DLD1 (cell line): ENCODE results near the gene ZPR1.
"Not testable (repeated sequence)": the region's sequence is repeated elsewhere in the genome, so short reads cannot be mapped to it uniquely, and the experiment has no call there.

Source experiments
- in situ Hi-C: cut with HindIII; loops from 2 replicates; pipeline ENCODE4 v1.10.0; 2017; ENCODE audit warnings: low sequenced_read_pairs

ZPR1 gene

DNA sequence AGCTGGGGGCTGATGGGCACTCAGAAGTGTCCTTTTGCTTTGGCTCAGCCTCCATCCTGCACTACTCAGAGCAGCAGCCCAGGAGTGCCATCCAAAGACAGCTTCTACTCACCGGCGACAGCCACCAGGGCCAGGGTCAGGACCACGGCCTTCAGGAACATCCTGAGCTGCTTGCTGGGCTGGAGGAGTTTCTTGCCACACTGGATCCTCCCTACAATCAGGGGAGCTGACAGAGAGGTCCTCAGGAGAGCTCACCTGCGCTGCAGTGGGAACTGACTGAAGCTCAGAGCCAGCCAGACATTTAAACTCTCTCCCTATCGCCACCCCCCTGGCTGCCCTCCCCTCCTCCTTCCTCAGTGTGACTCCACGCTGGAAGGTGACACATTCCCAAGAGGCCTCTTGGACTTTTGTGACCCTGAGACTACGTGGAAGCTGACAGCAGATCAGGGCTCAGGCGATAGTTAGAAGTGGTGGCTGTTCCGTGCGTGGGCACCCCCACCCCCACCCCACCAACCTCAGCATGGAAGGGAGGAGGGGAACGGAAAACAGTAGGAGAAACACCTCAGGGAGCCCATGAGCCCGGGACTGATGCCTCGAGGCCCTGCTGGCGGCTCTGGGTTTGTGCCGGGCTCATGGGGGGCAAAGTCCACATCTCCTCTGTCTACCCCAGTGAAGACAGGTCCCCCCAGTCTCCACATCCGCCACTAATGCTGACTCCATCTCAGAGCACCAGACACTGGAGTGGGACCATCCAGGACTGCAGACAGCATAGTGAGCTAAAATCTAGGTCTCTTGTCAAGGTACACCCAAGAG is 35.4 kb upstream of the ZPR1 start, which contains the start of gene APOA4:
Gene APOA4, minus strand, starts transcription at position 274 of the 813 bp plus-strand sequence. Its CDS starts 113 bp downstream, at position 161.
- in situ Hi-C loops, result no loop called here

GRCh38 chr11:116822575-116822974 is 34.8 kb upstream of the ZPR1 start:
- in situ Hi-C loops, result no loop called here

GRCh38 chr11:116821050-116821918 is 33.5 kb upstream of the ZPR1 start:
- in situ Hi-C loops, result no loop called here

DNA sequence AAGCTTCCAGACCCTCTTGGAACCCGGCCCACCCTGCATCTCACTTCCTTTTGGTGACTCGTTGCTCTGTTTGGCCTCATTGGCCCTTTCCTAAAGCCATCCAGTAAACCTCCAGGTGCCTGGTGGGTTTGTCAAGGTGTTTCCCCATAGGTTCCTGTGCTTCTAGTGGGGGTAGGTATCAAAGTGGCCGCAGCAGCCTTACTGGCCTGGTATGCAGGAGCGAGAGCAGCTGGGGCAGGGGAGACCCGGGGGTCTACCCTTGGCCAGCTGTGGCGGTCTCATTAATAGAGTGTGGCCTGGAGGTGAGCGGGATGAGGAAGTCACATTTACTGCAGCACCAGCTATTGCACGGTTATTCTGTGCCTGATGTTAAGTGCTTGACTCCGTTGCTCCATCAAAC is 31.2 kb upstream of the ZPR1 start:
- in situ Hi-C loops, result no loop called here

DNA sequence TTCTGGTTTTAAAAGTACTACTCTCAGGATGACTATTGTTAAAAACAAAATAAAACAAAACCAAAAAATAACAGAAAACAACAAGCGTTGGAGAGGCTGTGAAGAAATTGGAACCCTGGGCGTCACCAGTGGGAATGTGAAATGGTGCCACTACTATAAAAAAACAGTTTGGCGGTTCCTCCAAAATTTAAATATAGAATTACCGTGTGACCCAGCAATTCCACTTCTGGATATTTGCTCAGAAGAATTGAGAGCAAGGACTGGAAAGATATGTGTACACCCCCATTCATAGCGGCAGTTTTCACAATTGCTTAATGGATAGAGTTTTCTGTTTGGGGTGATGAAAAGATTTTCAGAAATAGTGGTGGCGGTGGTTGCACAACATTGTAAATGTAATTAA is 26.7 kb upstream of the ZPR1 start:
- in situ Hi-C loops, result no loop called here

GRCh38 chr11:116813781-116814471 is 26.1 kb upstream of the ZPR1 start:
- in situ Hi-C loops, result no loop called here

DNA sequence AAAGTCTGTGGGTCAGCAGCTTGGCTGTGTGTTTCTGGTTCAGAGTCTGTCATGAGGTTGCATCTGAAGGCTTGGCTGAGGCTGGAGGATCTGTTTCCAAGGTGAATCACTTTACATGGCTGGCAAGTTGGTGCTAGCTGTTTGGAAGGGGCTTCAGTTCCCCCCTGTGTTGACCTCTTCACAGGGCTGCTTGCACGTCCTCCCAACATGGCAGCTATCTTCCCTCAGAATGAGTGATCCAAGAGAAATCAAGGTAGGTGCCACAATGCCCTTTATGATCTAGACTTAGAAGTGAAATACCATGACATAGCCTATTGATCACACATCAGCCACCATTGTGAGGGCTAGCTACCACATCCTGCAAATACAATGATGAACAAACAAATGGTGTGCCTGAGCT is 25.3 kb upstream of the ZPR1 start:
- in situ Hi-C loops, result no loop called here

GRCh38 chr11:116812109-116812508 is 24.3 kb upstream of the ZPR1 start:
- in situ Hi-C loops, result no loop called here

- in situ Hi-C loops, result no loop called here
Observed at GRCh38 chr11:116811194-116811593, 23.4 kb upstream of the ZPR1 start.

DNA sequence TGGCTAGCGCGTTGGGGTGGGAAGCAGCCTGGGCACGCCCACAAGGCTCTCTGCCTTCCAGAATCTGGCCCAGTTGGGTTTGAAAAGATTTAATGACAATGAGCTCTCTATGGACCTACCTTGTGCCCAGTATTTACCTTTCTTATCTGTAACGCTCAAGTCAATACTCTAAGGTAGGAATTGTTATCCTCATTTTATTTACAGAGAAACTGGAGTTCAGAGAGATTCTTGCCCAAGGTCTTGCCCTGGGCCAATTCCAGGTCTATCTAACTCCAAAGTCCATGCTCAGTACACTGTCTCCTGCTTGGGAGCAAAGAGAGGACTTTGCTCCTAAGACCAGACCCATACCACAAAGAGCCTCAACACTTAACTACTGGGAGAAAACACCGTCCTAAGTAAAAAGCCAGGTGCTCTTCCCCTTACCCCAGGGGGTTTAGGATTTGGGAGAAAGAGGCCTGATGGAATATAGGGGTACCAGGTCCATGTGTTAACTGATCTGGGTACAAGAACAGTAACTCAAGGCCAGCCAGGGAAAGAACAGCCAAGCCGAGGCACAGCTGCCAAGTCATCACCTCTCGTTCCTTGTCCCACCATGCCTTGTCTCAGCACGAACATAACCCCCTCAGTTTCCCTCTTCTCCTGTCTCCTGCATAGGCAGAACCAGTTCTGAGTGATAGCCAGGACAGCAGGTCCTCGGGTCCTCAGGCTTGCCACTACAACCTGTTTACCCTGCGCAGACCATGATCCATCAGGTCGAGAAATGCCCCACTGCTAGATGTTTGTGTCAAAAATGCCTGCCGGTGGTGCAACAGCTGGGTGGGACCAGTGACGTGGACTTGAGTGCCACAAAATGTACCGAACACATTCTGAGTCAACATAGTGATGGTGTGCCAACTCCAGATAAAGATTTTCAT is 20.7 kb upstream of the ZPR1 start:
- in situ Hi-C loops, result no loop called here

DNA sequence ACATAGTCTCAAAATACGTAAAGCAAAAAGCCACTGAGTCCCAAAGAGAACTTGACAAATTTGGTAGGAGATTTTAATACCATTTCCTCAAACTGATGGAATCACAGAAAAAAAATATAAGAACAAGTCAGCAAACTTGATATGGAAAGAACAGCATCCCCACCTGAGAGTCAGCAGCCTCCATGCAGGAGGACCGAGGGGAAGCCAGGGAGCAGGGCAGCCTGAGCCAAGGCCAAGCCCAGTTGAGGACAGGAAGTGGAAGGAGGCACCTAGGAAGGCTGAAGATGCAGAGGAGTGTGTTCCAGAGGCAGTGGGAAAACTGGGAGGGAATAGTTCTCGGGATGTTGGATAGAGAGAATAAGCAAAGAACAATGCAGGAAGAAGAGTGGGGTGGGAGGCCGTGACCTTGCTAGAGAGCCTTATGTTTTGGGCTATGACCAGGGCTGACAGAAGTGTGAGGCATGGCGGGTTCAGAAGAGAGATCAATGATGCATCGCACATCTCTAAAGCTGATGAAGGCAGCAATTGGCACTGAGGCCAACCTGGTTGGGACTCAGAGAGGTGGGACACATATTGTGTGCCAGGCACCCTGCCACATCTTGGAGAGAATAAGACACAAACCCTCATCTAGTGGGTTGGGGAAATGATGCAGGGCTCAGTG is 19.9 kb upstream of the ZPR1 start:
- in situ Hi-C loops, result no loop called here

DNA sequence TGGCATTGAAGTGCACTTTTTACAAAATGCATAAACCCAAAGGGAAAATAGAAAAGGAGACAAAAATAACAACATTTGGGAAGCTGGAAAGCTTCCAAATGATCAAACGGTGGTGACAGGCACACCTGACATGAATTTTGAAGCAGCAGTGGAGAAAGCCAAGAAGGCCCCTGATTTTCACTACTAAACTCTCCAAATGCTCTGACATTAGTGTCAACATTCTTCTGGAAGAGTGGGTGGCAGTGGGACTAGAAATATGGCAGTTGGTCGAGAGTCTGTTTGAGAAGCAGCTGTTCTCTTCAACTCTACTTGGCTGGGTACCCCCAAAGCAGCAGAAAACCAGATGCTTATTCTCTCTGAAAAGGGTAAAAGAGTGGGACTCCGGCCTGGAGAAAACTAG is 16.2 kb upstream of the ZPR1 start:
- in situ Hi-C loops, result no loop called here

- in situ Hi-C loops, result not testable (repeated sequence)
Observed at GRCh38 chr11:116801662-116802061, 13.8 kb upstream of the ZPR1 start.

DNA sequence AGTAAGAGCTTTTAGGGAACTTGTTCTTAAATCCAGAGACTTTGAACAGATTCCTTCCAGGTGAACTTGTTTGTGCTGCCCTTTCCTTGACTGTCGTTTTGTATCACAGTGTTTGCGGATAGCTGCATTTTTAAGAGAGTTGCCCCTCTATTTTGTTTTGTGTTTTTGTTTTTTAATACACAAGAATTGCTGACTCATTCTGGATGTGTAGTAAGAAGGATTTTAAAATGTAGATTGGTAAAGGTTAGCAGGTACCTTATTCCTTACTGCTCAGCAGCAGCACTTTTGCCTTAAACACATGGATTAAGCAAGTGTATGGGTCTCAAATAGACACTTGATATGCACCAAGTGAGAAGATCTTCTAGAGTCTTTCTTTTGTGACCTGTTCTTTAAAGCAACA is 12.8 kb upstream of the ZPR1 start:
- in situ Hi-C loops, result no loop called here

- in situ Hi-C loops, result no loop called here
Observed at GRCh38 chr11:116798368-116798767, 10.5 kb upstream of the ZPR1 start.

GRCh38 chr11:116797816-116798215 is 10.0 kb upstream of the ZPR1 start:
- in situ Hi-C loops, result no loop called here

DNA sequence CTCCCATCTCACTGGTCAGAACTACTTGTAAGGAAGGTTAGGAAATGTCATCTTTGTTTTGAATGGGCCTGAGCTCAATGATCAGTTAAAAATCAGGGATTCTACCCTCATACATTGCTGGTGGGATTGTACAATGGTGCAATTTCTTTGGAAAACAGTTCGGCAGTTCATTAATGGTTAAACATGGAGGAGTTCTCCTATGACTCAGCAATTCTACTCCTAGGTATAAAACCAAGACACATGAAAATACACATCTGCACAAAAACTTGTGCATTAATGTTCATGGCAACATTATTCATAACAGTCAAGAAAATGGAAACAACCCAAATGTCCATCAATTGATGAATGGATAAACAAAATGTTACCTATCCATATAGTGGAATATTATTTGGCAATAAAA is 8.7 kb upstream of the ZPR1 start:
- in situ Hi-C loops, result no loop called here

- in situ Hi-C loops, result no loop called here
Observed at GRCh38 chr11:116794851-116795250, 7.0 kb upstream of the ZPR1 start.

DNA sequence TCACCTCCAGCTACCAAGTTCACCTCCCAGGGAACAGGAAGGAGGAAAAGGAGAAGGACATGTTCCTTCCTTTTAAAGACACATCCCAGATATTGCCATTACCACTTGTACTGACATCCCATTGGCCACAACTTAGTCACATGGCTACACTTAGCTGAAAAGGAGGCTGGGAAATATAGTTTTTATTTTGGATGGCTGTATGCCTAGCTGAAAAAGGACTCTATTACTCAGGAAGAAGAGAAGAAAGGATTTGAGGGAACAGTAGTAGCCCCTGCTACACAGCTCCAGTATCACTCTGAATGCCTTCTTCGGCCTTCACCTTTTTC is 5.9 kb upstream of the ZPR1 start:
- in situ Hi-C loops, result no loop called here
